NCI-H1048 (cell line): ENCODE results near the gene FAM83C.

Experiments used
- DNase-seq: peaks from one replicate; lab custom pipeline; 2025; lab: John Stamatoyannopoulos, UW

The FAM83C gene

GRCh38 chr20:35291654-35292503 lies at the start of gene FAM83C:
TSS of gene FAM83C (minus strand) at chr20:35292425. CDS start at chr20:35292304, 121 bp downstream.
- DNase-seq: no peak

GRCh38 chr20:35341366-35342028 lies 49.3 kb upstream of the FAM83C start:
- no peak for DNase-seq

DNA sequence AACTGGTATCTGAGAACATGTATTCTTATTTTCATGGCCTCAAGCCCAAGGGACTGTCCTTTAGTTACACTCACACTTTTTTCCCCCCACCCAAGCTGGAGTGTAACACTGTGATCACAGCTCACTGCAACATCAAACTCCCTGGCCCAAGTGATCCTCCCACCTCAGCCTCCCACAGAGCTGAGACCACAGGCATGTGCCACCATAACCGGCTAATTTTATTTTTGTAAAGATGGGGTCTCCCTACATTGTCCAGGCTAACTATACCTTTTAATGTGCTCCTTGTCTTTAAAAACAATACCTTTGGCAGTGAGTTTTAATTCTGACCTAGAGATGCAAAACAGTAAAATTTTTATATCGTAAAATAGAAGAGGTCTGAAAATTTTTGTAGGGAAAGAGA lies 48.2 kb upstream of the FAM83C start:
- DNase-seq: no peak

DNA sequence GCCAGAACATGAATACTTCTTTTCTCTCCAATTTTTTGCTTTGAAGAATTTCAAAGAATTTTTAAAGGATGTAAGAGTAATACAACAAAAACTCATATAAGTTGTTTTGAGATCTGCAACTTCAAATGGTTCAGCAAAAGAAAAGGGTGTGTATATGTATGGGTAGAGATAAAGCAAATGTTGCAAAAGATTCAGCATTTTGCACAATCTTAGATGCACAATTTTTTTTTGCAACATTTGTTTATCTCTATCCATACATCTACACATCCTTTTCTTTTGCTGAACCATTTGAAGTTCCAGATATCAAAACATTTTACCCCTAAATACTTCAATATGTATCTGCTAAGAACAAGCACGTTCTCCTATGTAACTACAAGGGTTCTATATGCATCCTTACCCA lies 47.4 kb upstream of the FAM83C start:
- DNase-seq: no peak

- DNase-seq: no peak
Measured at GRCh38 chr20:35339007-35339406, 46.8 kb upstream of the FAM83C start.

DNA sequence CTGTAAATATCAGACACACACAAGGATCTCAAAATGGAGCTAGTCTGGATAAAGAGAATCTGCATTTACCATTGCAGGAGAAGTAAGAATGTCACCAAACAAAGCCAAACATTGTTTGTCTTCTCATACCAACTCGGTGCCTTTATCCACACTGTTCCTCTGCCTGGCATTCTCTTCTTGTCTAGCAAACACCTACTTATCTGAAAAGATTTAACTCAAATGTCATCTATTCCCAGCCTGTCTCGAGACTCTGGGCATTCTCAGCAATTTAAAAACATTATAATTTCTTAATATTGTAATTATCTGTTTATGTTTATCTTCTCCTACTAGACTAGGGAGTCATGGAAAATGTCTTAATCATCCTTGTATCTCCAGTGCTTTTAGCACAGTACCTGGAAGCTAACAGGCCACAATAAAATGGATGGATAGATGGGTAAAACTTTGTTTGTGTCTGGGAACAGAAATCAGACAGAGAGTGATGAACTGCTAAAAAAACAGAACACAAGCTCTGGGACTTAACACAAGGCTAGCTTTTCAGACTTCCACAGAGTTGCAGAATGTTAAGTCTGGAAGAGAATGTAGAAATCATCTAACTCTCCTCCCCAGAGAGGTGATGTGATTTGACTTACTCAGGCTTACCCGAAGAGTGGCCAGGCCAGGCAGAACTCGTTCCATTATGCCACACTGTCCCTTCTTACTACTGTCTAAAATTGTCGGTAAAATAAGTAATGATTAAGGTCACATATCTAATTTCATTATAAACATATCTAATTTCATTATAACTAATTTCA lies 42.3 kb upstream of the FAM83C start:
- DNase-seq: no peak

GRCh38 chr20:35333606-35334005 lies 41.4 kb upstream of the FAM83C start:
- DNase-seq: no peak

DNA sequence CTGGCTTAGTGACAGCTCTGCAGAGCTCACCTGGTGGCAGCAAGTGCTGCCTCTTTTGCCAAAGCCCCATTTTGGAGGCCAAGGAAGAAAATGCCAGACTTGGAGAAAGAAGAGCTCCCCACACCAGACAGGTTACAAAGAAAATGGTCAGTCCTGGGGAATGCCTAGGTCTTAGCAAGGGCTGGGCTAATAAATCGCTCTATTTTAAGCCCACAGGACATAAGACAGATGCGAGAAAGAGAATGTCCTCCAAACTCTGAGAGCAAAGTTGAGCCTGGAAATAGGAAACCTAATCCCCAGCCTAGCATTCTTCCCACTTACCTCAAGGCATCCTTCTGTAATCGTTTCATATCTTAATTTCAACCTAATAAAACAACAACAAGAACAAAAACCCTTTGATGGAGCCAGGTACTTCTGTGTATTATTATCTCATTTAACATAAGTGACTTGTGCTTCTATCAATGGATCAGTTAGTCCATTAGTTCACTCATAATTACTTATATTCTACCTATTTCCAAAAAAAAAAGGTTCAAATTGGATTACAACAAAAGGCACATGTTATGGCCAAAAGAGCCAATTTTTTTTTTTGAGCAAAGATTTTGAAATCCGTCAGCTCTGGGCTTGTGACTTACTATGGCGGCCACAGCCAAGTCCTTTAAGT lies 40.4 kb upstream of the FAM83C start:
- DNase-seq: no peak

DNA sequence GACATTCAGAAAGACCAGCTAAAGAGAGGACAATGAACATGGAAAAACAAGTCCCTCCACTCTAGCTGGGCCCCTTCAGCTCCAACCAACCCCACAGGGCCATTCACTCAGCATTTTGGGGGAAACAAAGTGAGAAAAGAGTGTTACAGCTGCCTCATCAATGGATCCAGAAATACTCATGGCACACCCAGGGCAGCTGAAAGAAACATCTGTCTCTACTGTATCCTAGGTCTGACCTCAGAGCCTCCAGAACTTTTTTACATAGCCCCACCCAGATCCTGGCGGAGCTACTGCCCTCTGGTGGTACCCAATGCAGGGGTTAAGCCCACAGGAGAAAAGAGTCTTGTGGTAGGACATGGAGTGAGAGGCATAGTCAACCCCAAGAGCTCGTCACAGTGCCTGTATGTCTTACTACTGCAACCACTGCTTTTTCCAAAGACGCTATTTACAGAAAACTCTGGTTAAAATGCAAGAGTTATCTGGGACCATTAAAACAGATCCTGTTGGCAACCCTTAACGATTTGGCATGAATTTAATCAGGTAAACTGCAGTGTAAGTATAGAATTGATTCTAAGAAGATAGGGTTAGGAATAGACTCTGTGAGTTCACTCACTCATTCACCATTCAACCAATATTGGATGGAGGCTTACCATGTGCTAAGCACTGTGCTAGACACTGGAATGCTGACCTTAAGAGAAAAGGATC lies 37.4 kb upstream of the FAM83C start:
- DNase-seq: no peak

GRCh38 chr20:35328689-35329088 lies 36.5 kb upstream of the FAM83C start:
- no peak for DNase-seq

GRCh38 chr20:35328095-35328685 lies 36.0 kb upstream of the FAM83C start:
- DNase-seq: no peak

- DNase-seq: no peak
Measured at GRCh38 chr20:35327074-35327976, 35.1 kb upstream of the FAM83C start.

GRCh38 chr20:35326740-35327073 lies 34.5 kb upstream of the FAM83C start:
- no peak for DNase-seq

DNA sequence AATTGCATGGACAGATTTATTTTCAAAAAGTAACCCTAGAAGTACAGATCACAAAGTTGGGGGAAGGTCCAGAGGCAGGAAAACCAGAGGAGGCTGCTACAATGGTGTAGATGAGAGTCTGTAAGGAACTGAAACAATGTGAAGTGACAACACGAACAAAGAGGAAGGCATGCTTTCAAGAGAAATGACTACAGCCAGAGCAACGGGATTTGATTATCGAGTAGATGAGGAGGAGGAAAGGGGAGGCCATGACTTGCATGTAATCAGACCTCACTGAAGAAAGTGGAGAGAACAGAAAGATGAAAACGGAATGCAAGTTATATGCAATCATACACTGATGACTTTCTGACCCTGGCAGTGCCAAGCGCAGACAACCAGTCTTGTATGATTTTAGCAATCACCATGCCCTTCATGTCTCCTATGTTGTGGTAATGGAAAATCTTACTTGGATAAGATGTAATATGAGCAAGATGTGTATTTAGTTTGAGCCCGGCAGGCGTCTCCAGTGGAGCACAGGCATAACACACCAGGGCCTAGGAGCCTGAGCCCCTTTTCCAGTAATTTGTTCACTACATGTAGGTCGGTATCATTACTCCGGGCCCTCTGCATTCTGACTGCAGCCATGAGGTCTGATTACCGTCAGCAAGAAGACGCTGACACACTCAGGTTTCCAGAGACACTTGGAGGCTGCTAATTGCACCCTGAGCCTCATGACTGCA lies 34.0 kb upstream of the FAM83C start:
- no peak for DNase-seq

GRCh38 chr20:35325401-35325800 lies 33.2 kb upstream of the FAM83C start:
- DNase-seq: no peak

DNA sequence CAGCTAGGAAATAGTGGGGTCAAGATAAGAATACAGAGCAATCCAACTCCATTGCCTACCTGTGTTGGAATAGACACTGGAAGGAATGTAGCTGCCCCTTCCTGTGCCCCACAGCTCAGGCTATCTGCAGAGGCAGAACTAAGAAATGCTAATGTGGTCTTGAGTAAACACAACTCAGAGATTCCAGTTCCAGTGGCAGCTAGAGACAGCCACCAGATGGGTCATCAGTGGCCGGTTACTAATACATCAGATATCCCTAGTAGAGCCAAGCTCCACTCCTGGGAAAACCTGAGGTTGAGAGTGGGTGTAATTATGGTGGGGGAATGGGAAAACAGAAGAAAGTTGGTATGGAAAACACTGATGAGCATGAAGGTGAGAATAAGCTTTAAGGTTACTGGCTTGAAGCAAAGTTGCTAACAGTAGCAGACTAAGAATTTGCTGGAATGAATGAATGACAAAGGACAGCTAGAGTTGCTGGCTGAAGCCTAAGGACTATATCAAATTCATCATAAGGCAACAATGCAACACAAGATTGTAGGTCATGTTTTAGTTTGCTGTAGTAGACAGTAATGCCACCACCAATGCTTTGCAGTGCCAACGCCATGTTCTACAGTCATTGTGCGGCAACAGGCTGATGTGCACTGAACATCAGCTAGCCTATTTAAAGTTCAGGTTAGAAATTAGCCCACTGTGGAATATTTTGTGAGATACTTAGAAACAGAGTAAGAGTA lies 28.3 kb upstream of the FAM83C start:
- DNase-seq: no peak

- no peak for DNase-seq
Measured at GRCh38 chr20:35319871-35320197, 27.6 kb upstream of the FAM83C start.

- DNase-seq: no peak
Measured at GRCh38 chr20:35319192-35319870, 27.1 kb upstream of the FAM83C start.
